Osteocyte (in vitro differentiated cells): ENCODE measurements around the gene SNAI3. TPM values are rescaled to one million over a fixed set of nuclear protein-coding genes. Genes with fewer than 3 reads are reported as not detected.

ENCODE experiments used
- DNase-seq: peaks from one replicate; pipeline ENCODE4 v3.0.0; 2021; ENCODE audit warnings: mixed read lengths; ENCODE audit not compliant: unreplicated experiment; ENCODE audit errors: extremely low spot score
- H3K27ac Mint-ChIP-seq: one replicate; pipeline ENCODE4 v1.8.0; 2021; ENCODE audit warnings: mild to moderate bottlenecking, mixed read lengths; ENCODE audit not compliant: unreplicated experiment
- H3K27me3 Mint-ChIP-seq: one replicate; pipeline ENCODE4 v1.8.0; 2021; ENCODE audit warnings: mixed read lengths; ENCODE audit not compliant: unreplicated experiment
- H3K36me3 Mint-ChIP-seq: one replicate; pipeline ENCODE4 v1.8.0; 2021; ENCODE audit warnings: mixed read lengths; ENCODE audit not compliant: unreplicated experiment
- H3K4me1 Mint-ChIP-seq: one replicate; pipeline ENCODE4 v1.8.0; 2021; ENCODE audit warnings: mixed read lengths; ENCODE audit not compliant: unreplicated experiment
- H3K4me3 Mint-ChIP-seq: one replicate; pipeline ENCODE4 v1.8.0; 2021; ENCODE audit warnings: mild to moderate bottlenecking, moderate library complexity, mixed read lengths; ENCODE audit not compliant: unreplicated experiment
- H3K9me3 Mint-ChIP-seq: one replicate; pipeline ENCODE4 v1.8.0; 2021; ENCODE audit warnings: mixed read lengths; ENCODE audit not compliant: unreplicated experiment
- CTCF ChIP-seq: fragments of 200-600 bp; sonication (generic); IDR thresholded peaks from 2 replicates; pipeline ENCODE4 v1.5.0; 2021; ENCODE audit warnings: antibody characterized with exemption, mild to moderate bottlenecking, moderate library complexity
- total RNA-seq: library from RNA; stranded (reverse); gene quantifications from 2 replicates; pipeline ENCODE4 v1.2.1, GENCODE V29; 2021

The SNAI3 gene
- total RNA-seq, 1 donor from 2014 or later = not detected

GRCh38 chr16:88721815-88722755, 35.8 kb upstream of the SNAI3 start:
- Mint-ChIP-seq H3K4me1 (no peaks in the 10 kb centered on the region), H3K27ac (no peak overlapping the region), H3K36me3 (peaks cover 25% of the 10 kb centered on the region), H3K9me3 (no peaks in the 10 kb centered on the region), H3K4me3 (no peak overlapping the region), H3K27me3 (no peaks in the 10 kb centered on the region)
- no peak for TF ChIP-seq CTCF
- no peak for DNase-seq

GRCh38 chr16:88721236-88721635, 34.9 kb upstream of the SNAI3 start:
- Mint-ChIP-seq H3K27me3 (no peaks in the 10 kb centered on the region), H3K9me3 (no peaks in the 10 kb centered on the region), H3K36me3 (peaks cover 26% of the 10 kb centered on the region), H3K4me3 (no peak overlapping the region), H3K27ac (no peak overlapping the region), H3K4me1 (no peaks in the 10 kb centered on the region)
- no peak for DNase-seq
- TF ChIP-seq CTCF = no peak

- no peak overlapping the region for H3K27ac Mint-ChIP-seq
- no peaks in the 10 kb centered on the region for H3K4me1 Mint-ChIP-seq
- DNase-seq = no peak
- no peak overlapping the region for H3K4me3 Mint-ChIP-seq
- TF ChIP-seq CTCF = no peak
- peaks cover 24% of the 10 kb centered on the region for H3K36me3 Mint-ChIP-seq
- H3K27me3 Mint-ChIP-seq = no peaks in the 10 kb centered on the region
- no peaks in the 10 kb centered on the region for H3K9me3 Mint-ChIP-seq
Observed at GRCh38 chr16:88720396-88720970, 34.2 kb upstream of the SNAI3 start.

- Mint-ChIP-seq H3K36me3 (peaks cover 25% of the 10 kb centered on the region), H3K9me3 (no peaks in the 10 kb centered on the region), H3K4me1 (no peaks in the 10 kb centered on the region), H3K4me3 (no peak overlapping the region), H3K27ac (no peak overlapping the region), H3K27me3 (no peaks in the 10 kb centered on the region)
- DNase-seq = no peak
- no peak for TF ChIP-seq CTCF
Observed at GRCh38 chr16:88719933-88720296, 33.6 kb upstream of the SNAI3 start.

- H3K4me1 Mint-ChIP-seq = no peaks in the 10 kb centered on the region
- no peak for DNase-seq
- no peaks in the 10 kb centered on the region for H3K27me3 Mint-ChIP-seq
- TF ChIP-seq CTCF = no peak
- H3K4me3 Mint-ChIP-seq = no peak overlapping the region
- peaks cover 25% of the 10 kb centered on the region for H3K36me3 Mint-ChIP-seq
- no peaks in the 10 kb centered on the region for H3K9me3 Mint-ChIP-seq
- no peak overlapping the region for H3K27ac Mint-ChIP-seq
Observed at GRCh38 chr16:88719267-88719932, 33.1 kb upstream of the SNAI3 start.
